Lung (tissue), 12 donors: ENCODE results near the gene TMEM203. TPM values are rescaled to one million over a fixed set of nuclear protein-coding genes. Genes with fewer than 3 reads are reported as not detected.

Source experiments
- ATAC-seq: fragments of 200-7000 bp; cut with Tn5 transposase; one replicate; pipeline ENCODE4 v1.9.1; 2020; ENCODE audit warnings: moderate number of reproducible peaks; ENCODE audit not compliant: insufficient read depth, low FRiP score
- DNase-seq, 3 donors: peaks; one replicate each; pipeline ENCODE4 v3.0.0-alpha.2; 2013 to 2017
- H3K27ac ChIP-seq, 2 donors: one replicate each; pipeline ENCODE4 v1.5.1; 2013; ENCODE audit warnings: mild to moderate bottlenecking in 2 of 2, moderate library complexity in 2 of 2, control low read depth in 1 of 2, inconsistent platforms in 1 of 2, low read depth in 1 of 2, low read length in 1 of 2
- H3K27me3 ChIP-seq, 3 donors: one replicate each; pipeline ENCODE4 v1.5.1; 2013; ENCODE audit warnings: low read length in 2 of 3; ENCODE audit not compliant: control insufficient read depth in 3 of 3, insufficient read depth in 3 of 3
- H3K36me3 ChIP-seq, 4 donors: one replicate each; pipeline ENCODE4 v1.5.1; 2013; ENCODE audit warnings: low read length in 4 of 4, mild to moderate bottlenecking in 1 of 4, moderate library complexity in 1 of 4; ENCODE audit not compliant: control insufficient read depth in 4 of 4, insufficient read depth in 4 of 4
- H3K4me1 ChIP-seq, 5 donors: one replicate each; pipeline ENCODE4 v1.5.1; 2013; ENCODE audit warnings: low read length in 5 of 5, mild to moderate bottlenecking in 2 of 5, moderate library complexity in 1 of 5; ENCODE audit not compliant: control insufficient read depth in 5 of 5, insufficient read depth in 5 of 5
- H3K4me3 ChIP-seq: one replicate; pipeline ENCODE4 v1.5.1; 2013; ENCODE audit warnings: mild to moderate bottlenecking, control low read depth, moderate library complexity
- H3K9ac ChIP-seq, 2 donors: one replicate each; pipeline ENCODE4 v1.5.1; 2013; ENCODE audit warnings: low read length in 2 of 2, control low read depth in 1 of 2; ENCODE audit not compliant: insufficient read depth in 1 of 2
- H3K9me3 ChIP-seq, 4 donors: one replicate each; pipeline ENCODE4 v1.5.1; 2013; ENCODE audit warnings: low read length in 3 of 4, mild to moderate bottlenecking in 1 of 4, moderate library complexity in 1 of 4; ENCODE audit not compliant: control insufficient read depth in 4 of 4, insufficient read depth in 3 of 4
- CTCF ChIP-seq: IDR thresholded peaks from 2 replicates; pipeline ENCODE4 v1.5.1; 2012; ENCODE audit warnings: mild to moderate bottlenecking; ENCODE audit errors: control extremely low read depth, extremely low read depth
- WGBS, 2 donors: extraction: QIAGEN DNeasy Blood & Tissue Kit; methylation state at CpG; one replicate each; pipeline ENCODE4 v1.1.7; 2013; 5-methylcytosine and 5-hydroxymethylcytosine counted together
- polyA plus RNA-seq, 2 donors: library from polyadenylated mRNA; stranded (reverse); fragments of 200-250 nt; gene quantifications; one replicate each; pipeline ENCODE4 v1.2.1, GENCODE V29; 2013
- total RNA-seq, 2 donors: library from RNA; depleted of rRNA in 1 of 2; stranded (reverse); fragments of >200 nt in 1 of 2; gene quantifications; one replicate each; pipeline ENCODE4 v1.2.1, GENCODE V29; 2014 to 2021
- donor health status: control.
- donor health status: control.
- donor health status: Bipolar disorder and iron deficiency.
- donor health status: healthy.
- donor health status: DM: yes; HTN: yes; CAD: no.

Gene TMEM203
- total and polyA plus RNA-seq, 4 donors: 26.0 to 39.3 (median 33.8) TPM

GRCh38 chr9:137228968-137229896, 23.8 kb upstream of the TMEM203 start:
- no peak for TF ChIP-seq CTCF
- H3K27me3 ChIP-seq: peaks cover 0 to 6% (median 0%) of the 10 kb centered on the region in 3 donors

GRCh38 chr9:137228506-137228967, 23.1 kb upstream of the TMEM203 start:
- DNase-seq (no peak), ATAC-seq (no peak)
- Histone ChIP-seq H3K36me3 (no peaks in the 10 kb centered on the region), H3K9me3 (peaks cover 0 to 3% (median 0%) of the 10 kb centered on the region in 4 donors), H3K4me3 (no peak overlapping the region), H3K4me1 (peaks cover 0 to 9% (median 4%) of the 10 kb centered on the region in 5 donors), H3K27ac (no peak overlapping the region), H3K27me3 (peaks cover 0 to 6% (median 0%) of the 10 kb centered on the region in 3 donors), H3K9ac (no peak overlapping the region)
- 61 to 78% methylated on average over 24 to 29 of the region's 29 CpGs for WGBS, 2 donors
- no peak for TF ChIP-seq CTCF

More at GRCh38 chr9:137228968-137229896, 23.8 kb upstream of the TMEM203 start:
- whole genome bisulfite sequencing, 2 donors: 69 to 73% methylated on average over 25 to 27 of the region's 27 CpGs
- Histone ChIP-seq H3K9ac (no peak overlapping the region), H3K4me3 (no peak overlapping the region), H3K36me3 (no peaks in the 10 kb centered on the region), H3K4me1 (peaks cover 0 to 5% (median 0%) of the 10 kb centered on the region in 5 donors), H3K9me3 (peaks cover 0 to 3% (median 0%) of the 10 kb centered on the region in 4 donors), H3K27ac (no peak overlapping the region)
- ATAC-seq (no peak), DNase-seq (no peak)

GRCh38 chr9:137227853-137228505, 22.5 kb upstream of the TMEM203 start:
- Histone ChIP-seq H3K9ac (no peak overlapping the region), H3K4me3 (no peak overlapping the region), H3K4me1 (peaks cover 0 to 9% (median 5%) of the 10 kb centered on the region in 5 donors), H3K27me3 (peaks cover 0 to 6% (median 0%) of the 10 kb centered on the region in 3 donors), H3K9me3 (peaks cover 0 to 3% (median 0%) of the 10 kb centered on the region in 4 donors), H3K27ac (no peak overlapping the region), H3K36me3 (no peaks in the 10 kb centered on the region)
- TF ChIP-seq CTCF: no peak
- ATAC-seq: no peak
- WGBS, 2 donors: 35 to 45% methylated on average over 16 to 18 of the region's 18 CpGs
- DNase-seq: no peak
